Activated CD4-positive, alpha-beta T cell treated with anti-CD3 and anti-CD28 coated beads for 24 hours (primary cell): ENCODE results near the gene WDR62.
A peak's percentile ranks its signal among the peaks of the same experiment; 100 is the strongest.

ENCODE experiments used
- DNase-seq, 2 donors: peaks; one replicate each; pipeline ENCODE4 v3.0.0-alpha.2; 2020; ENCODE audit warnings: low read depth in 2 of 2

The WDR62 gene

DNA sequence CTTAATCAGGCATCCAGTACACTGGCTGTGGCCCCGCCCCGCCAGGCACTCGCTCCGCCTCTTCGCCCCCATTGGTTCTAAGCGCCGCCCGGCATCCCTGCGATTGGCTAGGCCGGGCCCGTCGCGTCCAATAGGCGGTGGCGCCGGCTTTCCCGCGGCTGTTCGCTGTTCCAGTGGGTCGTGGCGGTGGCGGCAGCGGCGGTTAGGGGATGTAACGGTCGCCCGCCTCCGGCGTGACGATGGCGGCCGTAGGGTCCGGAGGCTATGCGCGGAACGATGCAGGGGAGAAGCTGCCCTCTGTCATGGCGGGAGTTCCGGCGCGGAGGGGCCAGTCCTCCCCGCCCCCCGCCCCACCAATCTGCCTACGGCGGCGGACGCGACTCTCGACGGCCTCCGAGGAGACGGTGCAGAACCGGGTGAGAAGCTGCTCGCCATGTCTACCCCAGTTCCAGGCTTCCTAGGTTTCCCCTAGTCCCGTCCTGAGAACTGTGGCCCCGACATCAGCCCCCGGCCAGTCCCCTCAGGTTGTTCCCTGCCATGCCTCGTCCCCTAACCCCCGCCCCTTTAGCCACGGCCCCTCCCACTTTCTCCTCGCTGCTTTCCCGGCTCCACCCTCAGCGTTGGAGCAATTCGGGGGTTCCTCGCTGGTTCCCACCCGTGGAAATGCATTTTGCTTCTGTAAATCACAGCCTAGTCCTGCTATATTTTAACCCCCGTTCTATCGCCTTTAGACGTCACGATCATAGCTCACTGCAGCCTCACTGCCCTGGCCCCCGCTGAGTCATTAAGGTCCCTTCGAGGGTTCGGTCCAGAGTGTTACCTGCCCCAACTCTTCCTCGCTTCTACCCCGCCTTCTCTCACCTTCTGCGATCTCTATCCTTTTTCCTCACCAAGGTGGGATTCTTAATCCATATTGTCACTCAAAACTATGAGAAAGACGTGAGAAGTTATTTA is at the start of gene WDR62:
TSS of gene WDR62 (plus strand) at position 165 of the 954 bp plus-strand sequence. CDS start at position 240, 75 bp downstream.
- peak; percentile 92 to 94 for DNase-seq

GRCh38 chr19:36006955-36007354 is 47.7 kb upstream of the WDR62 start:
- no peak for DNase-seq

DNA sequence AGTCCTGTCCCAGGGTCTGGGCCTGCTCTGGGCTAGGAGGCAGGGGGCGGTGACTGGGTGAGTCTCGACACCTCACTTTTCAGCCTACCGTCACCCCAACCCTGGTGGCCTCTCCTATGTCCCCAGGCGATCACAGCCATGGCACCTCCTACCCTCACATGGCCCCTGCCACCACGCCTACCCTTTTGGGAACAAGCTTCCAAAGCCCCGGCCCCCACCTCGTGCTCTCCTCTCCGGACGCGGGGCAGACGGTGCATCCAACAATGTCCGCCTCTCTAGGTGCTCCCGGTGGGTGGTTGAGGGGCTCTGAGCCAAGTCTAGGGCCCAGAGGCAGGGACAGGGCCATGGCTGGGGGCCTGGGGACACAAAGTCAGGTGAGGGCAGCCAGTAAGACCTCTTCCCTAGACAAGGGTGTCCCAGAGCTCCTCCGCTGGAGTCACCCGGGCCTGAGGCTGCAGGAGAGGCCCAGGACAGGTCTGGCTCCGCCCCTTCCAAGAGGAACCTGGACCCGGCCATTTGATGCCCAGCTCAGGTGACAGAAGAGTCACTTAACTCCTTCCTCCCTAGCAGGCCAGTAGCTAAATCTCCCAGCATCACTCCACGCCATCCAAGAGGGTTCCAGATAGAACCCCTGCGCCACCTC is 46.2 kb upstream of the WDR62 start, which contains the start of gene SYNE4:
TSS of gene SYNE4 (minus strand) at position 478 of the 643 bp plus-strand sequence. CDS start at position 346, 132 bp downstream.
- DNase-seq = no peak

DNA sequence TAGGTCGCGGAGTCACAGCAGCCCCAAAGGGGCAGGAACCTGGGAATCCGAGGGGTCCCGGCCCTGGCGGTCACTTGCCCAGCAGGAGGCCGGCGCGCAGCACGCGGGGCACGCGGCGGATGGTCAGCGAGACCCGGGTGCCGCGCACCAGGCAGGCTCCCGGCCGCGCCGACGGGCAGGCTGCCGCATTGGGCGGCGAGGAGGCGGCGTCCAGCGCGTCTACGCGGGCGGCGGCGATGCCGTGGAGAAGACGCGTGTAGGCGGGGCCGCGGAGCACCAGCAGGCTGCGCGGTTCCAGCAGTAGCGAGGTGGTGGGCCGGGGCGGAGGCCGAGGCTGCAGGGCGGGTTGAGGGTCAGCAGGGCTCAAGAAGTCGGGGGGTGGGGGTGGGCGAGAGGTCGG is 45.5 kb upstream of the WDR62 start:
- DNase-seq = no peak

GRCh38 chr19:36009633-36010379 is 44.9 kb upstream of the WDR62 start:
- DNase-seq = no peak

DNA sequence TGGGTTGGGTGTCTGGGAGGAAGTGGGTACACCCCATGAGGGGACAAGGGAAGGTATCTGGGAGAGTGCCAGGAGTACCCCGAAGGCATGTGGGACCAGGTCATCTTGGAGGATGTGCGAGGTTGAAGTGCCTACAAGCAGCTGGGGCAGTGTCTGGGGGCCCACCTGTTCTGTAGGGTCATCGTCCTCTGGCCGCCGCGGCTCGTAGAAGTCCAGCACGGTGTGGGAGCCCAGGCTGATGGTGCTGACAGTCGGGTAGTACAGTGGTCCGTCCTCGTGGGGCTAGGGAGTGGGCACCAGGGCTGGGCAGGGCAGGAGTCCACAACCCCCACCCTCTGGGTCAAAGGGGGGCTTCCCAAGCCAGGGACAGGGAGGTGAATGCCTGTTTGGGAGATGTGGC is 44.3 kb upstream of the WDR62 start:
- no peak for DNase-seq

GRCh38 chr19:36013280-36014011 is 41.3 kb upstream of the WDR62 start:
- no peak for DNase-seq

GRCh38 chr19:36014012-36014924 is 40.4 kb upstream of the WDR62 start, which contains the start of gene ALKBH6:
TSS of gene ALKBH6 (minus strand) at chr19:36014213. CDS start at chr19:36013397, 816 bp downstream.
- DNase-seq = peak; percentile 99 to 100

DNA sequence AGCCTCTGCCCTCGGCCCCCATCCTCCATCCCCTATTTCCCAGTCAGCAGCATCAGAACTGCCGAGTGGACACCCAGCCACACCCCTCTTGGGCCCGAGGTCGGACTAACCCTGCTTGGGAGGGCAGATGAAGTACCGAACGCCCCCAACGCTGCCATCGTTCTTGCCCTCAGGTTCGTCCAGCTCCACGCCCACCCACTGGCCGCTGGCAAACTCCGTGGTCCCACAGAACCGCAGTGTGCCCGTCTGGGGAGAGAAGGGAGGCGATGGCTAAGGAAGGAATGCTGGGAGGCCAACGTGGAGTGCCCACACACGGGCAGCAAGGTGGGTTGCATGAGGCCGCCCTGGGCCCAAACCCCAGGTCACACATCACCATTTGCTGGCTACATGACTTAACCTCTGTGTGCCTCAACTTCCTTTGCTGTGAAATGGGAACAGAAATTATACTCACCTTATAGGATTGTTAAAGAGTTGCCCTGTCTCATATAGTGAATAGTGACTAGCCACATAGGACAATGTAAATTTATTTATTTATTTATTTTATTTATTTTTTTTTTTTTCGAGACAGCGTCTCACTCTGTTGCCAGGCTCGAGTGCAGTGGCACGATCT is 35.5 kb upstream of the WDR62 start:
- no peak for DNase-seq

GRCh38 chr19:36023432-36023831 is 31.3 kb upstream of the WDR62 start:
- no peak for DNase-seq

DNA sequence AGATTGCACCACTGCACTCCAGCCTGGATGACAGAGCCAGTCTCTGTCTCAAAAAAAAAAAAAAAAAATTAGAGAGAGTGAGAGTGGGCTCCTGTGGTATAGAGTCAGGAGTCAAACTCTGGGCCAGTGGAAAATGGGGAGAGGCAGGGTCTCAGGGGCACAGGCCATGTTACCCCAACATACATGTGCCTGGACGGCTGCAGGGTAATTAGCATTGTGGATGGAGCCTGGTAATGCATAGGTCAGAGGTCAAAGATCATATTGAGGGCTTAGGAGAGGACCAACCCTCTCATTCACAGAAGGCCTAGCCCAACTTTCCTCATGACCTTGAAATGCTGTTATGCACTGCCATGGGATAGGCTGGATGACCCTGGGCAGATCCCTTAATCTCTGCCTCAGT is 29.2 kb upstream of the WDR62 start:
- DNase-seq = no peak

- no peak for DNase-seq
Measured at GRCh38 chr19:36026091-36026876, 28.4 kb upstream of the WDR62 start.

DNA sequence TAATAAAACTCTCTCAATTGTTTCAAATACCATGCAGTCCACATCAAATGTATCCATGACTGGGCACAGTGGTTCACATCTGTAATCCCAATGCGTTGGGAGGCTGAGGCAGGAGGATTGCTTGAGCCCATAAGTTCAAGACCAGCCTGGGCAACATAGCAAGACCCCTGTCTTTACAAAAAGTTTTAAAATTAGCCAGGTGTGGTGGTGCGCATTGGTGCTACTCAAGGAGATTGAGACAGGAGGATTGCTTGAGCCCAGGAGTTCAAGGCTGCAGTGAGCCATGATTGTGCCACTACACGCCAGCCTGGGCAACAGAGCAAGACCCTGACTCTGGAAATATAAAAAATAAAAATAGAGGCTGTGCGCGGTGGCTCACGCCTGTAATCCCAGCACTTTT is 27.0 kb upstream of the WDR62 start:
- no peak for DNase-seq

DNA sequence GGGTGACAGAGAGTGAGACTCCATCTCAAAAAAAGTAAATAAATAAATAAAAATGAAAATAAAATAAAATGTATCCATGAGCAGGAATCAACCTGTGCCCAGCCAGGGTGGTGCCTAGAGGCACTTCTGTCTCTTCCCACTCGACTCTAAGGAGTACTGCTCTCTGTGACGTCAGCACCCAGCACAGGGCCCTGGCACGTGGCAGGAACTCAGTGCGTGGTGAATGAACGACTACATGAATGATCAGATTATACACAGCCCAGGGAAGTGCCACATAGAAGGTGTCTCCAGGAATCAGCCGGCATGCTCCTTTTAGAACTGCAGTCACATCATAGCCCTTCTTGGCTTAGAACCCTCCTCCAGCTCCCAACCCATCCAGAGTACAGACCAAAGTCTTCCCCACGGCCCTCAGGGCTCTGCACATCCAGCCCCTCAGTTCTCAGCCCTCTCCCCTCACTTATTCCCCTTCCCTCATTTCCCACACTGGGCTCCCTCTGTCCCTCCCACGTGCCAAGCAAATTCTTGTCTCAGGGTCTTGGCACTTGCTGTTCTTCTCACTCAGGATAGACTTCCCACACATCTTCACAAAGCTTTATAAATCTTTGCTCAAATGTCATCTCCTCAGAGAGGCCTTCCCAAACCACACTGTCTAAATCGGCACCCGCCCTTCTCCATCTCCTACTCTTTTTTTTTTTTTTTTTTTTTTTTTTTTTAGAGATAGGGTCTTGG is 26.2 kb upstream of the WDR62 start:
- DNase-seq = no peak

DNA sequence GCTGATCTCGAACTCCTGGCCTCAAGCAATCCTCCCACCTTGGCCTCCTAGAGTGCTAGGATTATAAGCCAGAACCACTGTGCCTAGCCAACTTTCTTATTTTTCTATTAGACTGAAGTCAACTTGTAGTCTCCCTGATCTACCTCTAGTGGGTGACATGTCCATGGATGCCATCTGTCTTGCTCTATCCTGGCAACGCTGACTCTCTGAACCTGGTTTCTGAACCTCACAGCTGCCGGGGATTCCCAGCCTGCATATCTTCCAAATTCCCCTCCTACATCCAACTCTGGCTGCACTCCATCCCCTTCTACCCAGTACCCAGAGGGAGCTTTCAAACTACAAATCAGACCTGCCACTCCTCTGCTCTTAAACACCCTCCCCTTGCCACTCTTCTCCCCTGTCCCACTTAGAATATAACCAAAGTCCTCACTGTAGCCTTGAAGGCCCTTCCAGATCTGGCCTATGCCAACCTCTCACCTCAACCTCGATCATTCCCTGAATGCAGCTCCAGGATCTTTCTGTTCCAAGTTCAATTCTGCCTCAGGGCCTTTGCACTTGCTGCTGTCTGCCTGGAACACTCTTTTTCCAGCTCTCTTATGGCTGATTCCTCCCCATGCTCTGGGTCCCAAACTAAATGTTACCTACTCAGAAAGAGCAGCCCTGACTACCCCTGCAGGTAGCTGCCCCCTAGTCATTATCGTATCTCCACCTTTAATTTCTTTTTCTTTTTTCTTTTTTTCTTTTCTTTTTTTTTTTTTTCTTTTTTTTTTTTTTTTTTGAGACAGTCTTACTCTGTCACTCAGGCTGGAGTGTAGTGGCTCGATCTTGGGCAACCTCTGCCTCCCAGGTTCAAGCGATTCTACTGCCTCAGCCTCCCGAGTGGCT is 24.2 kb upstream of the WDR62 start:
- no peak for DNase-seq

DNA sequence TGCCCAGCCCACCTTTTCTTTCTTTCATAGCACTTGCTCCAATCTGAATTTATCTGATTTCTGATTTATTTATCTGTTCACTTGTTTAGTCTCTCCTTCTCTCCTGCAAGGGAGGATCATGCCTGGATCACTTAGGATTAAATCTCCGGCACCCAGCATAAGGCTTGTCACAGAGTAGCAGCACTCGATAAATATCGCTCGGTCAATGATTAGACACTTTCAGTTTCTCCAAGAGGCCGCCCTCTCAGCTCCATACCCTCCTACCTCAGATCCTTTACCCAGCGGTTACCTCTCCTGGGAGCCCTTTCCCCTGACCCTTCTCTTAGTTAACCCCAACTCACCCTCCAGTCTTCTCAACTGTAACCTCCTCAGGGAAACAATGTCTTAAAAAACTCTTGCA is 23.4 kb upstream of the WDR62 start:
- DNase-seq = no peak
